ENCODE measurements around the gene ZC3H12A. TPM values are rescaled to one million over a fixed set of nuclear protein-coding genes. Genes with fewer than 3 reads are reported as not detected.

Gene ZC3H12A
- polyA plus RNA-seq, 4 donors = 12.4 to 24.6 (median 19.4) TPM

- 42 to 55% (median 46%) methylated on average over 2 of the region's 2 CpGs for WGBS, 3 donors
- Histone ChIP-seq H3K27me3 (ENCODE audit: control insufficient read depth in 3 of 3, insufficient read depth in 3 of 3, low read length in 3 of 3) (peaks cover 0 to 2% (median 0%) of the 10 kb centered on the region in 3 donors), H3K36me3 (ENCODE audit: control insufficient read depth in 3 of 3, insufficient read depth in 2 of 3, low read depth in 1 of 3, low read length in 3 of 3) (no peaks in the 10 kb centered on the region), H3K4me1 (ENCODE audit: control insufficient read depth in 3 of 3, insufficient read depth in 2 of 3, low read depth in 1 of 3, low read length in 2 of 3) (no peaks in the 10 kb centered on the region), H3K9me3 (ENCODE audit: control insufficient read depth in 2 of 2, insufficient read depth in 1 of 2, low read depth in 1 of 2, low read length in 1 of 2) (no peaks in the 10 kb centered on the region), H3K27ac (ENCODE audit: low read depth in 1 of 3, low read length in 2 of 3) (no peak overlapping the region), H3K4me3 (ENCODE audit: low read depth in 1 of 3, low read length in 3 of 3) (no peak overlapping the region)
- DNase-seq (no peak), FAIRE-seq (no peak)
Measured at GRCh38 chr1:37437087-37437486, 37.3 kb upstream of the ZC3H12A start.

DNA sequence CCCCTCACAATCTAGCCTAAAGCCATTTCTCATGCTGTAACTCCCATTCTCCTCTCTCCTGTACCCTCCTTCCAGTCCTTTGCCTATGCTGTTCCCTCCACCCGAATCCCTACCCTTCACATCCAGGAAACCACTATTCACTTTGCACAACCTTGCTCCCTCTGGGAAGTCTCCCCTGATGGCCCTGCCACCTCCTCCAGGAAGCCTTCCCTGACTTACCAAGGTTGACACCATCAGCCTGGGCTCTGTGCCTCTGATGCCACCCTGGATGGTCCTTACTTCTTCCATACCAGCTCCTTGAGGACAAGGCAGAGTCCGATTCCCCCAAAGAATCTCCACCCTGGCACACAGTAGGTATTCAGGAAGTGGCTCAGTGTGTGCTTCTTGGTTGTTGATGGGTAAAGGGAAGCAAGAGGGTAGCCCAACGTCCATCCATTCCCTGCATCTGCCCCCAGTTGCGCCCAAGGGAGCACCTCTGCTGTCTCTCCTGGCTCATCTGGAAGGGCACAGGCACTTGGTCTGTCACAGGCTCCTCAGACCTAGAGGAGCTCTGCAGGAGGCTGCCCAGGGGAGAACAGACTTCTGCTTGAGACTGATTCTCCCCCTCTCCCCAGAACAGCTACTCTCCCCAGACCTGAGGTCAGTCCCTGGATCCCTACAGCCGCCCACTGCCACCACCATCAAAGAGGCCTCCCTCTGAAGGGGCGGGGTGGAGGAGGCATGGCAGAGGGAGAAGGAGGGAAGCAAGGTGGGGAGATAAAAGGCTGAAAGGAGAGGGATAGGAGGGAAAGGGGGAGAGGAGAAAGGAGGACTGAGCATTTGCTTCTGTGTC lies 36.1 kb upstream of the ZC3H12A start:
- Histone ChIP-seq H3K9me3 (ENCODE audit: control insufficient read depth in 2 of 2, insufficient read depth in 1 of 2, low read depth in 1 of 2, low read length in 1 of 2) (no peaks in the 10 kb centered on the region), H3K4me1 (ENCODE audit: control insufficient read depth in 3 of 3, insufficient read depth in 2 of 3, low read depth in 1 of 3, low read length in 2 of 3) (no peaks in the 10 kb centered on the region), H3K27ac (ENCODE audit: low read depth in 1 of 3, low read length in 2 of 3) (no peak overlapping the region), H3K27me3 (ENCODE audit: control insufficient read depth in 3 of 3, insufficient read depth in 3 of 3, low read length in 3 of 3) (peaks cover 0 to 2% (median 0%) of the 10 kb centered on the region in 3 donors), H3K4me3 (ENCODE audit: low read depth in 1 of 3, low read length in 3 of 3) (no peak overlapping the region), H3K36me3 (ENCODE audit: control insufficient read depth in 3 of 3, insufficient read depth in 2 of 3, low read depth in 1 of 3, low read length in 3 of 3) (no peaks in the 10 kb centered on the region)
- DNase-seq = no peak
- FAIRE-seq = no peak
- 65 to 80% (median 71%) methylated on average over 6 of the region's 6 CpGs for WGBS, 3 donors

GRCh38 chr1:37438869-37439343 lies 35.5 kb upstream of the ZC3H12A start:
- DNase-seq = no peak
- Histone ChIP-seq H3K4me3 (ENCODE audit: low read depth in 1 of 3, low read length in 3 of 3) (no peak overlapping the region), H3K9me3 (ENCODE audit: control insufficient read depth in 2 of 2, insufficient read depth in 1 of 2, low read depth in 1 of 2, low read length in 1 of 2) (no peaks in the 10 kb centered on the region), H3K27me3 (ENCODE audit: control insufficient read depth in 3 of 3, insufficient read depth in 3 of 3, low read length in 3 of 3) (peaks cover 0 to 2% (median 0%) of the 10 kb centered on the region in 3 donors), H3K4me1 (ENCODE audit: control insufficient read depth in 3 of 3, insufficient read depth in 2 of 3, low read depth in 1 of 3, low read length in 2 of 3) (no peaks in the 10 kb centered on the region), H3K27ac (ENCODE audit: low read depth in 1 of 3, low read length in 2 of 3) (no peak overlapping the region), H3K36me3 (ENCODE audit: control insufficient read depth in 3 of 3, insufficient read depth in 2 of 3, low read depth in 1 of 3, low read length in 3 of 3) (no peaks in the 10 kb centered on the region)
- WGBS, 3 donors = 35 to 43% (median 37%) methylated on average over 3 to 4 of the region's 4 CpGs
- FAIRE-seq = no peak

DNA sequence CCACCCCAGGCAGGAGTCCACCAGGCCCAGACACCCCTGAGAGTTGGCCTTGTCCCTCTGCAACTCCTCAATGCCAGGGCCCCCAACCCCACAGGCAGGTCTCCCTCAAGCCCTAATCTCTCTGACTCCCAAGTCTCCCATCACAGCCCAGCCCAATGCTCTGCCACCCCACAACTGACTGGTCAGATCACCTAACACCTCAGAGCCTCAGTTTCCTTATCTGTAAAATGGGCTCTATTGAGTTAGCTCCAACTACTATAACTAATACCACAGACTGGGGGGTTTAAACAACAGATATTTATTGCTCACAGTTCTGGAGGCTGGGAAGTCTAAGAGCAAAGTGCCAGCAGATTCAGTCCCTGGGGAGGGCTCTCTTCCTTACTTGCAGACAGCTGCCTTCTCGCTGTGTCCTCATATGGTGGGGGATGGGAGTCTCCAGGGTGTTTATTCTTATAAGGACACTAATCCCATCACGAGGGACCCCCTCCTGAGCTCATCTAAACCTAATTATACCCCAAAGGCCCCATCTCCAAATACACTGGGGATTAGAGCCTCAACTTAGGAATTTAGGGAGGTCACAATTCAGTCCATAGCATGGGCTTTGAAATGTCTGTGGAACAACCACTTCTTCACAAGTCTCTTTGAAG lies 34.9 kb upstream of the ZC3H12A start:
- 47 to 52% (median 50%) methylated on average over 2 of the region's 2 CpGs for WGBS, 3 donors
- H3K27me3 ChIP-seq (ENCODE audit: control insufficient read depth in 3 of 3, insufficient read depth in 3 of 3, low read length in 3 of 3) = peaks cover 0 to under 1% (median 0%) of the 10 kb centered on the region in 3 donors

DNA sequence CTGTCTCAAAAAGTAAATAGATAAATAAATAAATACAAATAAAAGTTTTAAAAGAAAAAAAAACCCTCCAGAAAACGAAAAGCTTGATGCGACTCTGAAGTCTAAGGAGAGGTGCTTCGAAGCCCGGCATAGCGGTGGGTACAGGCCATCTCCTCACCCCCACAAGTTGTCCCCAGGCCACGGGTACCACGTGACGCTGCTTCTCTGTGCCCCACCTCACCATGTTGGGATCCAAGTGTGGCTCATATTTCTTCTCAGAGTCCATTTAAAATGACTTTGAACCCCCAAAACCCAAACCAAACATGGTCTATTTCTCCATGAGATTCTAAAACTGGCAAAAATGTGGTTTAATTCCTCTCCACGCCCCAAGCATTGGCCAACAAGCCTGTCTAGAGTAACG lies 32.9 kb upstream of the ZC3H12A start:
- Histone ChIP-seq H3K27ac (ENCODE audit: low read depth in 1 of 3, low read length in 2 of 3) (no peak overlapping the region), H3K4me3 (ENCODE audit: low read depth in 1 of 3, low read length in 3 of 3) (no peak overlapping the region), H3K27me3 (ENCODE audit: control insufficient read depth in 3 of 3, insufficient read depth in 3 of 3, low read length in 3 of 3) (peaks cover 0 to 3% (median 0%) of the 10 kb centered on the region in 3 donors), H3K9me3 (ENCODE audit: control insufficient read depth in 2 of 2, insufficient read depth in 1 of 2, low read depth in 1 of 2, low read length in 1 of 2) (no peaks in the 10 kb centered on the region), H3K36me3 (ENCODE audit: control insufficient read depth in 3 of 3, insufficient read depth in 2 of 3, low read depth in 1 of 3, low read length in 3 of 3) (no peaks in the 10 kb centered on the region), H3K4me1 (ENCODE audit: control insufficient read depth in 3 of 3, insufficient read depth in 2 of 3, low read depth in 1 of 3, low read length in 2 of 3) (no peaks in the 10 kb centered on the region)
- DNase-seq (no peak), FAIRE-seq (no peak)
- WGBS, 3 donors = 74 to 80% (median 74%) methylated on average over 10 of the region's 10 CpGs

More for the DNA sequence above, 34.9 kb upstream of the ZC3H12A start:
- no peaks in the 10 kb centered on the region for H3K4me1 ChIP-seq (ENCODE audit: control insufficient read depth in 3 of 3, insufficient read depth in 2 of 3, low read depth in 1 of 3, low read length in 2 of 3)
- H3K27ac ChIP-seq (ENCODE audit: low read depth in 1 of 3, low read length in 2 of 3) = no peak overlapping the region
- no peak overlapping the region for H3K4me3 ChIP-seq (ENCODE audit: low read depth in 1 of 3, low read length in 3 of 3)
- DNase-seq (no peak), FAIRE-seq (no peak)
- H3K9me3 ChIP-seq (ENCODE audit: control insufficient read depth in 2 of 2, insufficient read depth in 1 of 2, low read depth in 1 of 2, low read length in 1 of 2) = no peaks in the 10 kb centered on the region
- H3K36me3 ChIP-seq (ENCODE audit: control insufficient read depth in 3 of 3, insufficient read depth in 2 of 3, low read depth in 1 of 3, low read length in 3 of 3) = no peaks in the 10 kb centered on the region

DNA sequence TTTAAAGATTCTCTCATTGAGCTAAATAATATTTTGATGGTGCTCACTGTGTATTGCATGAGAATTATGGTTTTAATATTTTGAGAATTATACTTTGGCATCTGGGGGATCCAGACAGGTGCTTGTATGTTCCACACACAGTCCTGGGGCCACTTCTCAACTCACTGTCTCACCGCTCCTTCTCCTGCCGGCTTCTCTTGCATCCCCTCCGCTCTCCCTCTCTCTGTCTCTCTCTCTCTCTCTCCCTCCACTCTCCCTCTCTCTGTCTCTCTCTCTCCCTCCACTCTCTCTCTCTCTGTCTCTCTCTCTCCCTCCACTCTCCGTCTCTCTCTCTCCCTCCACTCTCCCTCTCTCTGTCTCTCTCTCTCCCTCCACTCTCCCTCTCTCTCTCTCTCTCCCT lies 32.2 kb upstream of the ZC3H12A start:
- DNase-seq = no peak
- 63 to 80% (median 66%) methylated on average over 4 of the region's 4 CpGs for WGBS, 3 donors

GRCh38 chr1:37442644-37443043 lies 31.7 kb upstream of the ZC3H12A start:
- H3K27me3 ChIP-seq (ENCODE audit: control insufficient read depth in 3 of 3, insufficient read depth in 3 of 3, low read length in 3 of 3) = peaks cover 0 to 6% (median 0%) of the 10 kb centered on the region in 3 donors
- no peak overlapping the region for H3K4me3 ChIP-seq (ENCODE audit: low read depth in 1 of 3, low read length in 3 of 3)
- WGBS, 3 donors = 62 to 72% (median 72%) methylated on average over 2 of the region's 2 CpGs
- H3K36me3 ChIP-seq (ENCODE audit: control insufficient read depth in 3 of 3, insufficient read depth in 2 of 3, low read depth in 1 of 3, low read length in 3 of 3) = no peaks in the 10 kb centered on the region
- no peak for FAIRE-seq
- H3K27ac ChIP-seq (ENCODE audit: low read depth in 1 of 3, low read length in 2 of 3) = no peak overlapping the region
- no peaks in the 10 kb centered on the region for H3K9me3 ChIP-seq (ENCODE audit: control insufficient read depth in 2 of 2, insufficient read depth in 1 of 2, low read depth in 1 of 2, low read length in 1 of 2)
- H3K4me1 ChIP-seq (ENCODE audit: control insufficient read depth in 3 of 3, insufficient read depth in 2 of 3, low read depth in 1 of 3, low read length in 2 of 3) = no peaks in the 10 kb centered on the region
- DNase-seq = no peak

More for the DNA sequence above, 32.2 kb upstream of the ZC3H12A start:
- H3K36me3 ChIP-seq (ENCODE audit: control insufficient read depth in 3 of 3, insufficient read depth in 2 of 3, low read depth in 1 of 3, low read length in 3 of 3) = no peaks in the 10 kb centered on the region
- no peak overlapping the region for H3K4me3 ChIP-seq (ENCODE audit: low read depth in 1 of 3, low read length in 3 of 3)
- no peaks in the 10 kb centered on the region for H3K9me3 ChIP-seq (ENCODE audit: control insufficient read depth in 2 of 2, insufficient read depth in 1 of 2, low read depth in 1 of 2, low read length in 1 of 2)
- H3K27me3 ChIP-seq (ENCODE audit: control insufficient read depth in 3 of 3, insufficient read depth in 3 of 3, low read length in 3 of 3) = peaks cover 0 to 3% (median 0%) of the 10 kb centered on the region in 3 donors
- no peak overlapping the region for H3K27ac ChIP-seq (ENCODE audit: low read depth in 1 of 3, low read length in 2 of 3)
- FAIRE-seq = no peak
- no peaks in the 10 kb centered on the region for H3K4me1 ChIP-seq (ENCODE audit: control insufficient read depth in 3 of 3, insufficient read depth in 2 of 3, low read depth in 1 of 3, low read length in 2 of 3)

- DNase-seq (no peak), FAIRE-seq (no peak)
- Histone ChIP-seq H3K36me3 (ENCODE audit: control insufficient read depth in 3 of 3, insufficient read depth in 2 of 3, low read depth in 1 of 3, low read length in 3 of 3) (no peaks in the 10 kb centered on the region), H3K9me3 (ENCODE audit: control insufficient read depth in 2 of 2, insufficient read depth in 1 of 2, low read depth in 1 of 2, low read length in 1 of 2) (no peaks in the 10 kb centered on the region), H3K27me3 (ENCODE audit: control insufficient read depth in 3 of 3, insufficient read depth in 3 of 3, low read length in 3 of 3) (peaks cover 0 to 6% (median 0%) of the 10 kb centered on the region in 3 donors), H3K4me3 (ENCODE audit: low read depth in 1 of 3, low read length in 3 of 3) (no peak overlapping the region), H3K4me1 (ENCODE audit: control insufficient read depth in 3 of 3, insufficient read depth in 2 of 3, low read depth in 1 of 3, low read length in 2 of 3) (no peaks in the 10 kb centered on the region), H3K27ac (ENCODE audit: low read depth in 1 of 3, low read length in 2 of 3) (no peak overlapping the region)
- 61 to 68% (median 62%) methylated on average over 6 of the region's 6 CpGs for WGBS, 3 donors
Measured at GRCh38 chr1:37446874-37447273, 27.5 kb upstream of the ZC3H12A start.
